GM10266 (cell line): ENCODE data around the gene KCNJ6.

Source experiments
- DNase-seq: peaks from one replicate; pipeline ENCODE4 v3.0.0; 2012; ENCODE audit errors: extremely low spot score
- TF ChIP-seq, protein P1 (sequence below): IDR thresholded peaks from 2 replicates; pipeline ENCODE4 v1.5.1; 2012; ENCODE audit warnings: mild to moderate bottlenecking, low read depth; ENCODE audit not compliant: control insufficient read depth, insufficient read depth; ENCODE audit errors: missing control alignments

The KCNJ6 gene

DNA sequence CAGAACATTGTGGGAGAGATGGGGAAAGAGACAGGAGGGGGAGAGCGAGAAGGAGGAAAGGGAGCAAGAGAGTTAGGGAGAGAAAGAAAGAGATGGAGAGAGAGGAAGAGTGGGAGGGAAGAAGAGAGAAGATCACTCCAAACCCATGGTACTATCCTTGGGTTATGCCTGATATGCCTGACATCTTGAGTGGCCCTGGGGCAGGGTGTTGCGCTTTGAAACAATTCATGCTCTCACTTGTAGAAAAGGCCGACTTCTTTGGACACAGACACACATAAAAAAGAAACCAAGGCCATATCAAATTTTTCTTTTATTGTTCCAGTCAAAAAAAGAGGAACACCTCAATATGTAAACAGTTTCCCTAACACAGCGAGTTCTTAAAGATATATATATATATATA is 309.2 kb downstream of the KCNJ6 start:
- TF ChIP-seq, protein P1, sequence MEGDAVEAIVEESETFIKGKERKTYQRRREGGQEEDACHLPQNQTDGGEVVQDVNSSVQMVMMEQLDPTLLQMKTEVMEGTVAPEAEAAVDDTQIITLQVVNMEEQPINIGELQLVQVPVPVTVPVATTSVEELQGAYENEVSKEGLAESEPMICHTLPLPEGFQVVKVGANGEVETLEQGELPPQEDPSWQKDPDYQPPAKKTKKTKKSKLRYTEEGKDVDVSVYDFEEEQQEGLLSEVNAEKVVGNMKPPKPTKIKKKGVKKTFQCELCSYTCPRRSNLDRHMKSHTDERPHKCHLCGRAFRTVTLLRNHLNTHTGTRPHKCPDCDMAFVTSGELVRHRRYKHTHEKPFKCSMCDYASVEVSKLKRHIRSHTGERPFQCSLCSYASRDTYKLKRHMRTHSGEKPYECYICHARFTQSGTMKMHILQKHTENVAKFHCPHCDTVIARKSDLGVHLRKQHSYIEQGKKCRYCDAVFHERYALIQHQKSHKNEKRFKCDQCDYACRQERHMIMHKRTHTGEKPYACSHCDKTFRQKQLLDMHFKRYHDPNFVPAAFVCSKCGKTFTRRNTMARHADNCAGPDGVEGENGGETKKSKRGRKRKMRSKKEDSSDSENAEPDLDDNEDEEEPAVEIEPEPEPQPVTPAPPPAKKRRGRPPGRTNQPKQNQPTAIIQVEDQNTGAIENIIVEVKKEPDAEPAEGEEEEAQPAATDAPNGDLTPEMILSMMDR, result no peak
- DNase-seq, result no peak

DNA sequence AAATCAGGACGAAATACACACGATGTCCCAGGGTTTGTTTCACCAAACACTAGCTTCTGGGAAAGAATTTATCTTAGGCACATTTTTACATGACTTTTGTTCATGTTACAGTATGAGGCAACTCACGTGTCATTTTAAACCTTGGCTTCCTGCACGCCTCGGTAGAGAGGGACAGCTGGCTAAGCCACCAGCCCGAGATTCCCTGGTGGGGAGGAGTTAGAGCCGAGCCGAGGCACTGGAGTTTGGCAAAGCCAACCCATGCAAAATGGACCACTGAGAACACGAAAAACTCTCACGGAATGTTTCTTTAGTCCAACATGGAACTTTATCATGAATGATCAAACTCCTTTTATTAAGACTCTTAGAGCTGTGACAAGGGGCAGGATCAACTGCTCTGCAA is 309.7 kb downstream of the KCNJ6 start:
- no peak for DNase-seq
- TF ChIP-seq, protein P1, result no peak

DNA sequence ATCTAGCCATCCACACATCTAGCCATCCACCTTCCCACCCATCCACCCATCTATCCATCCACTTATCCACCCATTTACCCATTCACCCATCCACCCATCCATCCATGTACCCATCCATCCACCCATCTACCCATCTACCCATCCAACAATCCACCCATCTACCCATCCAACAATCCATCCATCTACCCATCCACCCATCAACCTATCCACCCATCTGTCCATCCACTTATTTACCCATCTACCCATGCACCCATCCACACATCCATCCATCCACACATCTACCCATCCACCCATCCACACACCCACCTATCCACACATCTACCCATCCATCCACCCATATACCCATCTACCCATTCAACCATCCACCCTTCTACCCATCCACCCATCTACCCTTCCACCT is 311.3 kb downstream of the KCNJ6 start:
- DNase-seq, result no peak
- TF ChIP-seq, protein P1, result no peak

DNA sequence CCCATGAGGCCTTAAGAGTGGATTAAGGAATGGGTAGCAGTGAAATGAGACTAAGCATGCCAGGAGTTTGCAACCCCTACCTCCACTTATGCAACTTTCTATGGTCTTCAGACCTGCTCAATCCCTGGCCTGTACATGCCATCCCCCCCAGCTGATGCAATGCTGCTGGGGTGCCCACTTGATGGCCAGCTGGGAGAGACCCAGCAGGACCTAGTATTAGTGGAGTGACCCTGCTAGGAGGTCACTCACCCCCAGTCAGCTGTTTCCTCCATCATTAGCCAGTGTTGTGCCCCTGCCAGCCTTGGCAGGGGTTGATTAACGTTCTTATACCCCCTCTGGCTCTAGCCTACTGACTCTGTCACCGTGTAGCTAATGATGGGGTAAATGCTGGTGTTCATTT is 313.1 kb downstream of the KCNJ6 start:
- no peak for DNase-seq
- TF ChIP-seq, protein P1, result no peak

DNA sequence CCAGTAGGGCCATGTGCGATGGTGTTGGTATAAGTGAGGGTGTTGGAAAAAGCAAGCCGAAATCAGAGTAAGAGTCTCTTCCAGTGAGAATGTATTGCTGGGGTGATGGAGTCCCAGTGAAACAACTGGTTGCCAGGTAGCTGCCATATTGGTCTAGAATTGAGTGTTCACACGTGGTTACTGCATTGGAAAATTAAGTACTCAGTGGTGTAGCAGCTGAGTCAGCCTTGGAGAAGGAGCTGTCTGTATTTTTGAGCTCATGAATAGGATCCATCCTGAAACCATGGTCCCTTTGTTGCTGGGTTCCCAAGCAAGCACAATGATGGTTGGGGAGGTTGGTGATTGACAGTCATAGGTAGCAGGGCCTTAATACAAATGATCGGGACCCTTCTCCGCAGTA is 314.3 kb downstream of the KCNJ6 start:
- TF ChIP-seq, protein P1, result no peak
- no peak for DNase-seq

- no peak for DNase-seq
- TF ChIP-seq, protein P1, result no peak
Observed at GRCh38 chr21:37601027-37601426, 315.2 kb downstream of the KCNJ6 start.

DNA sequence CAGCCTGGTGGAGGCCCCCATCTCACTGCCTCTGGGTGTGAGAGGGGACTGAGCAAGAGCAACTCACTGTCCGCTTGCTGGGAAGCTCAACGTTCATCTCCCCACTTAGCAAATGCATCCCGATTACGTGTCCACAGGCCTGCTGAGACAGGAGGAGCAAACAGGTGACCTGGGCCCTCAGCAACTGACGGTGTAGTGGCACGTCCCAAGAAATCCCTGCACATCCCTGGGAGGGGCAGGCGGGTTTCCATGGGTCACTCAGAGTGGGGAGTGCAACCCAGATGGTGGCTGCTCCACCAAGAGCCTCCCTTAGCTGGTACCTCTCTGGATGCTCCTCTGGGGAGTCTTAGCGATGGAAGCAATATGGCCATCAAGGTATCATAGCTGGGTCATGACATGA is 320.3 kb downstream of the KCNJ6 start:
- TF ChIP-seq, protein P1, result no peak

More for the DNA sequence above, 320.3 kb downstream of the KCNJ6 start:
- no peak for DNase-seq
